OCI-LY7 (cell line): ENCODE data around the gene EXOC3L2. TPM values are rescaled to one million over a fixed set of nuclear protein-coding genes. Genes with fewer than 3 reads are reported as not detected.

Experiments used
- BruUV-seq: library from RNA; stranded (reverse); fragments of 400-500 nt; replicated peaks from 2 replicates; lab custom pipeline; 2021; lab: Mats Ljungman, UMichigan
- CTCF ChIA-PET: fragments of 300-600 bp; sonication (Branson Sonifier 250); formaldehyde crosslinking; loops from one replicate; lab custom pipeline; 2022; ENCODE audit warnings: antibody characterized with exemption; ENCODE audit not compliant: unreplicated experiment; lab: Charles Lee
- POLR2A ChIA-PET: fragments of 300-600 bp; sonication (Branson Sonifier 250); formaldehyde crosslinking; loops from one replicate; lab custom pipeline; 2022; ENCODE audit warnings: antibody characterized with exemption; lab: Charles Lee
- DNase-seq: peaks from one replicate; pipeline ENCODE4 v3.0.0-alpha.2; 2015; ENCODE audit warnings: low spot score
- H2AFZ ChIP-seq: fragments of 200-600 bp; sonication (generic), shearing (Covaris generic); 2 replicates; pipeline ENCODE4 v1.6.1; 2014; ENCODE audit warnings: mild to moderate bottlenecking, antibody characterized with exemption, low read length, moderate library complexity
- H3K27ac ChIP-seq: fragments of 200-600 bp; sonication (generic); 2 replicates; pipeline ENCODE4 v1.5.1; 2014; ENCODE audit warnings: mixed run types, low read depth, mild to moderate bottlenecking, moderate library complexity, low read length, inconsistent platforms; ENCODE audit not compliant: poor library complexity, severe bottlenecking
- H3K36me3 ChIP-seq: fragments of 200-600 bp; sonication (generic); 2 replicates; pipeline ENCODE4 v1.6.1; 2014; ENCODE audit warnings: mild to moderate bottlenecking, antibody characterized with exemption, low read length, moderate library complexity, mixed read lengths; ENCODE audit not compliant: insufficient read depth
- H3K4me1 ChIP-seq: fragments of 200-600 bp; sonication (generic); 2 replicates; pipeline ENCODE4 v1.5.1; 2014; ENCODE audit warnings: mild to moderate bottlenecking, low read length; ENCODE audit not compliant: insufficient read depth, poor library complexity, severe bottlenecking
- H3K4me2 ChIP-seq: fragments of 200-600 bp; sonication (generic); 2 replicates; pipeline ENCODE4 v1.6.1; 2014; ENCODE audit warnings: mild to moderate bottlenecking, low read length
- H3K4me3 ChIP-seq: fragments of 200-600 bp; sonication (generic); 2 replicates; pipeline ENCODE4 v1.5.1; 2014; ENCODE audit warnings: mild to moderate bottlenecking, low read depth, low read length; ENCODE audit not compliant: poor library complexity, severe bottlenecking
- H3K79me2 ChIP-seq: fragments of 200-600 bp; sonication (generic); 2 replicates; pipeline ENCODE4 v1.6.1; 2016; ENCODE audit warnings: low read depth, mild to moderate bottlenecking, low read length, moderate library complexity, mixed read lengths; ENCODE audit not compliant: insufficient read depth
- H3K9me2 ChIP-seq: fragments of 200-600 bp; sonication (generic); 2 replicates; pipeline ENCODE4 v1.6.1; 2016; ENCODE audit warnings: mild to moderate bottlenecking, low read length, mixed read lengths; ENCODE audit not compliant: insufficient read depth
- H3K9me3 ChIP-seq: fragments of 200-600 bp; sonication (generic); 2 replicates; pipeline ENCODE4 v1.6.1; 2014; ENCODE audit warnings: mild to moderate bottlenecking, mixed run types, low read length, mixed read lengths
- H4K20me1 ChIP-seq: fragments of 200-600 bp; sonication (generic); 2 replicates; pipeline ENCODE4 v1.6.1; 2014; ENCODE audit warnings: mild to moderate bottlenecking, antibody characterized with exemption, low read length, moderate library complexity, mixed read lengths; ENCODE audit not compliant: insufficient read depth
- EZH2phosphoT487 ChIP-seq: fragments of 200-600 bp; sonication (generic); IDR thresholded peaks from 2 replicates; pipeline ENCODE4 v1.6.1; 2018; ENCODE audit warnings: low read depth, borderline replicate concordance, mild to moderate bottlenecking, mixed run types, antibody characterized with exemption, low read length, moderate library complexity, mixed read lengths
- intact Hi-C: fragments of 100-400 bp; cut with micrococcal nuclease; formaldehyde crosslinking; loops from one replicate; pipeline ENCODE4 v1.10.0; 2022; ENCODE audit not compliant: unreplicated experiment
- total RNA-seq, 2 experiments: library from RNA; depleted of rRNA in 1 of 2; stranded (reverse); fragments of >200 nt in 1 of 2; shearing (Covaris generic) in 1 of 2; gene quantifications; 2 replicates each; pipeline ENCODE4 v1.2.3, GENCODE V29; 2014 to 2022
- TF ChIP-seq, protein P1 (sequence below): fragments of 200-600 bp; sonication (generic); conservative IDR thresholded peaks from 2 replicates; pipeline ENCODE4 v1.5.1; 2014; ENCODE audit warnings: mild to moderate bottlenecking, antibody characterized with exemption, low read length, moderate library complexity, mixed read lengths

The EXOC3L2 gene
- total RNA-seq, 2 experiments from 2014 or later = not detected

DNA sequence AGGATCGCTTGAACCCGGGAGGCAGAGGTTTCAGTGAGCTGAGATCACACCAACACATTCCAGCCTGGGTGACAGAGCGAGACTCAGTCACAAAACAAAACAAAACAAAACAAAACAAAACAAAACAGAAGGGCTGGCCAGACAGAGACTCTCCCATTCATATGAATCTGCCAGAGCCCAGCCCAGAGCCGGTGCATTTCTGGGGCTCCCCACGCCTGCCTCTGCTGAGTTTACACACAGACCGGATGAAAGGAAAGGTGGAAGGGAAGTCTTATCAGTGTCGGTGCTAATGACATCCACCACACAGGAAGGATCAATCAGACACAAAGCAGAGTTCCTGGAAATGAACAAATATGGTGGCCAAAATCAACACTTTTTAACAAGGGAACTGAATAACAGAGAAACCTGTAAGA, 74.0 kb downstream of the EXOC3L2 start:
- POLR2A ChIA-PET = no interaction called here
- Histone ChIP-seq H3K36me3 (no peaks in the 10 kb centered on the region), H3K4me2 (no peak overlapping the region), H3K9me3 (no peaks in the 10 kb centered on the region), H2AFZ (no peak overlapping the region), H4K20me1 (no peaks in the 10 kb centered on the region), H3K4me1 (peaks cover 13% of the 10 kb centered on the region), H3K9me2 (no peaks in the 10 kb centered on the region), H3K27ac (no peak overlapping the region), H3K79me2 (no peaks in the 10 kb centered on the region), H3K4me3 (no peak overlapping the region)
- intact Hi-C loops = no loop called here
- TF ChIP-seq, protein P1, sequence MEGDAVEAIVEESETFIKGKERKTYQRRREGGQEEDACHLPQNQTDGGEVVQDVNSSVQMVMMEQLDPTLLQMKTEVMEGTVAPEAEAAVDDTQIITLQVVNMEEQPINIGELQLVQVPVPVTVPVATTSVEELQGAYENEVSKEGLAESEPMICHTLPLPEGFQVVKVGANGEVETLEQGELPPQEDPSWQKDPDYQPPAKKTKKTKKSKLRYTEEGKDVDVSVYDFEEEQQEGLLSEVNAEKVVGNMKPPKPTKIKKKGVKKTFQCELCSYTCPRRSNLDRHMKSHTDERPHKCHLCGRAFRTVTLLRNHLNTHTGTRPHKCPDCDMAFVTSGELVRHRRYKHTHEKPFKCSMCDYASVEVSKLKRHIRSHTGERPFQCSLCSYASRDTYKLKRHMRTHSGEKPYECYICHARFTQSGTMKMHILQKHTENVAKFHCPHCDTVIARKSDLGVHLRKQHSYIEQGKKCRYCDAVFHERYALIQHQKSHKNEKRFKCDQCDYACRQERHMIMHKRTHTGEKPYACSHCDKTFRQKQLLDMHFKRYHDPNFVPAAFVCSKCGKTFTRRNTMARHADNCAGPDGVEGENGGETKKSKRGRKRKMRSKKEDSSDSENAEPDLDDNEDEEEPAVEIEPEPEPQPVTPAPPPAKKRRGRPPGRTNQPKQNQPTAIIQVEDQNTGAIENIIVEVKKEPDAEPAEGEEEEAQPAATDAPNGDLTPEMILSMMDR = no peak
- TF ChIP-seq EZH2phosphoT487 = no peak
- DNase-seq = no peak
- no TSS peak for BruUV-seq
- CTCF ChIA-PET = no interaction called here

DNA sequence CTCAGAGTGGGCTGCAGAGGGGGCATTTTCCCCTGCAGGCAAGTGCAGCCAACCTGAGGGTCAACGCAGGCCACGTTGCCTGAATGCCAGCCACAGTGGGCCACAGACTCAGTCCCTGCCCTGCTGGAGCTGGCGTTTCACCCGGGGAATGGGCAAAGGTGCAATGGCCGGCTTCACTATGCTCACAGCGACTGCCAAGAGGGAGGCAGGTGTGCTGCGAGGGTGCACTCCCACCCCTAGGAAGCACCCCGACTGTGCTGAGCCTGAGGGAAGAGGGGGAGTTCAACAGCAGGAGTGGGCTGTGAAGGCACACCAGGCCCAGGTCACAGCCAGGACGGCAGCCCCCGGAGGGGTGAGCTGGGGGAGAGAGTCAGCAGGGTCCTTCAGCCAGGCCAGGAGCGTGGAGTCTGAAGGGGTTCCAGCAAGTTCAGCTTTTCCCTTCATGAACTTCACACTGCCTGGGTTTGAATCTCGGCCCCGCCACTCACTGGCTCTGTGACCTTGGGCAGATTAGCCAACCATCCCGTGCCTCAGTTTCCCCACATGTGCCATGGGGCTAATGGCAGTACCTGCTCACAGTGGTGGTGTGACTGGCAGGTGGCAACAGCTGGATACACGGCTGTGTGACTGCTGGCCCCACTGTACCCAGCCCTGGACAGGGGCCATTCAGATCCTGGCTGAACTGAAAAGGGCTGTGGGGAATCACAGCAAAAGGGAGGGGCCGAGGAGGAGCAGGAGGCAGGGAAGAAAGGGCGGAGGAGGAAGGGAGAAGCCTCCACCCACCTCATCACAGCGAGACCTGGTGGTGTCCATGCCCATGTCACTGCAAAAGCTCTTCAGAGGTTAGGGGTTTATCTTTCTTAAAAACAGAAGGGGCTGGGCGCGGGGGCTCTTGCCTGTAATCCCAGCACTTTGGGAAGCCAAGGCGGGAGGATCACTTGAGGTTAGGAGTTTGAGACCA, 74.8 kb downstream of the EXOC3L2 start:
- TF ChIP-seq, protein P1 = no peak
- no peak for TF ChIP-seq EZH2phosphoT487
- POLR2A ChIA-PET = no interaction called here
- H3K4me2 ChIP-seq = no peak overlapping the region
- no TSS peak for BruUV-seq
- H3K9me2 ChIP-seq = no peaks in the 10 kb centered on the region
- no peaks in the 10 kb centered on the region for H4K20me1 ChIP-seq
- no peaks in the 10 kb centered on the region for H3K79me2 ChIP-seq
- intact Hi-C loops = no loop called here
- H3K36me3 ChIP-seq = no peaks in the 10 kb centered on the region
- peaks cover 13% of the 10 kb centered on the region for H3K4me1 ChIP-seq
- no peak overlapping the region for H3K4me3 ChIP-seq
- no peak overlapping the region for H2AFZ ChIP-seq
- no peak overlapping the region for H3K27ac ChIP-seq
- H3K9me3 ChIP-seq = no peaks in the 10 kb centered on the region
- no peak for DNase-seq
- CTCF ChIA-PET = no interaction called here

DNA sequence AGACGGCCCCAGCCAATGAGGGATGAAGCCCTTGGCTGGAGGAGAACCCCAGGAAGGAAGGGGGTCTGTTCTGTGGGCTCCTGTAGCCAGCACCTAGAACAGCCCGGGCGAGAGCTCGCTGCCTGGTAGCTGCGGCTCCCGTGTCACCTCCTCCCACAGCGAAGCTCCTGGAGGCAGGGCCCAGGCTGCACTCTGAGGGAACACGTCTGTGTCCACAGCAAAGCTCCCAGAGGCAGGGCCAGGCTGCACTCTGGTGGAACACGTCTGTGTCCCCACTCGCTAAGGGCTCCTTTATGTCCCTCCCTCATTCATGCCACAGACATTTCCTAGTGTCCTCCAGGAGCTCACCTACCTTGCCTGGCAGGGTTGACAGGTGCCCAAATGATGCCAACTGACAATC, 75.6 kb downstream of the EXOC3L2 start:
- H3K79me2 ChIP-seq = no peaks in the 10 kb centered on the region
- ChIA-PET POLR2A (no interaction called here), CTCF (no interaction called here)
- BruUV-seq = no TSS peak
- no peaks in the 10 kb centered on the region for H3K36me3 ChIP-seq
- H3K4me2 ChIP-seq = no peak overlapping the region
- TF ChIP-seq EZH2phosphoT487 = no peak
- TF ChIP-seq, protein P1 = no peak
- H3K9me3 ChIP-seq = no peaks in the 10 kb centered on the region
- intact Hi-C loops = no loop called here
- no peak overlapping the region for H3K27ac ChIP-seq
- H3K4me3 ChIP-seq = no peak overlapping the region
- H4K20me1 ChIP-seq = no peaks in the 10 kb centered on the region
- H3K4me1 ChIP-seq = peaks cover 19% of the 10 kb centered on the region
- H2AFZ ChIP-seq = no peak overlapping the region
- DNase-seq = no peak
- H3K9me2 ChIP-seq = no peaks in the 10 kb centered on the region
